ENCODE measurements around the gene ROCK1.

DNA sequence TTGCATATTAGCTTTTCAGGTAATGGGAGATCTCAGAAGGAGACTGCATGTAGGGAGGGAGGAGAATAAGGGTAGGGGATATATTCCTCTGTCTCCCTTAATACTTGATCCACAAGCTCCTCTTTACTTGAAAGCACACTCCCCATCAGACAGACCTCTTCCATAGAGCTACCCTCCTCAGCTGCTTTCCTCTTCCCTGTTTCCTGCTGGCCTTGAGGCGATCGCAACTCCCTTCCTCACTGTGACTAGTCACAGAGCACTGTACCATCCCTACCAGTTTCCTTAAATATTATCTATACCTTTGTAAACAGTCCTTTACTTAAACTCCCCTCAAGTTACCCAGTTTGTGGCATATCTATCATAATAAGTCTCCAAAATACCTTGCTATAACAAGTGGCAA is 10.9 kb downstream of the ROCK1 start:
- no peak for TF ChIP-seq CTCF (IDR thresholded peaks at IDR 0.05)
- no peak for TF ChIP-seq POLR2A (IDR thresholded peaks at IDR 0.05)
